ENCODE data around the gene GOSR1.
"Not testable (repeated sequence)": the region's sequence is repeated elsewhere in the genome, so short reads cannot be mapped to it uniquely, and the experiment has no call there.

The GOSR1 gene

GRCh38 chr17:30547778-30548573 is 70.8 kb downstream of the GOSR1 start:
- DNase-seq (ENCODE audit: low read depth), result no peak

DNA sequence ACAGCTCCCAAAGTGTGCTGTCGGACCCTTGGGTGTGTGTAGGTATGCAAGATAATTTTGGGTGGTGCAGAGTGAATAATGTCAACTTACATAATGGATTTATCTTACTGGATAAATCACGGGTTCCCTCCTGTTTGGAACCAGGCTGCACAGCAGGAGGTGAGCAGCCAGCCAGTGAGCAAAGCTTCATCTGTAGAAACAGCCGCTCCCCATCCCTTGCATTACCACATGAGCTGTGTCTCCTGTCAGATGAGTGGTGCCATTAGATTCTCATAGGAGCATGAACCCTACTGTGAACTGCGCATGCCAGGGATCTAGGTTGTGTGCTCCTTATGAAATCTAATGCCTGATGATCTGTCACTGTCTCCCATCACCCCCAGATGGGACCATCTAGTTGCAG is 72.0 kb downstream of the GOSR1 start:
- DNase-seq (ENCODE audit: low read depth), result not testable (repeated sequence)

DNA sequence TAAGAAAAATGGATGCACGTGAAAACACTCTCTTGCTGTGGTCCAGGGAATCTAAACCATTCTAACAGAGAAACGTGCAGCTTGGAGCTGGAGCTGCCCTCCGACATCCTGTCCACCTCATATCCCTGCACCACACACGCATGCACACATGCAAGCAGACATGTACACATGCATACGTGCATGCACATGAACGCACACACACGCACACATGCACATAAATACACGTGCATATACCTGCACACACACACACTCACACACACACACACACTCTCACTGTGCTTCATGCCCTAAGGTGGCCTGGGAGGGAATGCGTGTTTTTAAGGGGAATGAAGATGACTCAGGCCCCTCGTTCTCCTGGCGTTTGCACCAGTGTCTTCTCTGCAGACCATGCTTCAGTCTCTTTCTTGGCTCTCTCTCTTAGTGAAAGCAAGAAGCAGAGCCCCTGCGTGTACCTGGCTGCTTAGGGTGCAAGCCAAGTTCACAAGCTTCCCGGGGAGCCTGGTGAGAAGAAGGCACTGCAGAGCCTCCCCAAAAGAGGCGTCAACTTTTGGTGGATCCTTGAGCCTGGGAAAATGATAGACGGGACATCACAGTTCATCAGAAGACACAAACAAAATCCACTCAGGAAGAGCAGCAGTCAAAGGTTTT is 72.8 kb downstream of the GOSR1 start:
- no peak for DNase-seq (ENCODE audit: low read depth)

GRCh38 chr17:30550512-30551273 is 73.5 kb downstream of the GOSR1 start:
- no peak for DNase-seq (ENCODE audit: low read depth)

DNA sequence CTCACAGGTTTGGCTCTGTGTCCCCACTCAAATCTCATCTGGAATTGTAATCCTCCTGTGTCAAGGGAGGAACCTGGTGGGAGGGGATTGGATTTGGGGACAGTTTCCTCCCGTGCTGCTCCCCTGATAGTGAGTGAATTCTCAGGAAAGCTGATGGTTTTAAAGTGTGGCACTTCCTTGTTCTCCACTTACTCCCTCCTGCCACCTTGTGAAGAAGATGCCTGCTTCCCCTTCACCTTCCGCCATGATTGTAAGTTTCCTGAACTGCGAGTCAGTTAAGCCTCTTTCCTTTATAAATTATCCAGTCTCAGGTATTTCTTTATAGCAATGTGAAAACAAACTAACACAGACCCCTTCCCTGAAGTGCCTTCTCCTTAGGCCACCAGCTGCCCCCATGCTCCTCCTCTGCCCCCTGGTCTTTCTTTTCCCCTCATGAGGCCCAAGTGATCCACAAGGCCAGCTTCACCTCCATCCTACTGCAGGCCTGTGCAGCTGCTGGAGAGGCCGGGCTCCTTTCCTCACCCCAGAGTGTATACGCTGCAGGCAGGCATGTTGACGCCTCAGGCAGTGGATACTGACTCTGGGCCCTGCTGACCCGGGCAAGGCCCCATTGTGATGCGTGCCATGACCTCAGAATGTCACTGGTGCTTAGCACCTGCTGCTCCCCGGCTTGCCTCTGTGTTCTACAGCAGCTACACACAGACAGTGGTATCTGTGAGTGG is 74.2 kb downstream of the GOSR1 start:
- not testable (repeated sequence) for DNase-seq (ENCODE audit: low read depth)

DNA sequence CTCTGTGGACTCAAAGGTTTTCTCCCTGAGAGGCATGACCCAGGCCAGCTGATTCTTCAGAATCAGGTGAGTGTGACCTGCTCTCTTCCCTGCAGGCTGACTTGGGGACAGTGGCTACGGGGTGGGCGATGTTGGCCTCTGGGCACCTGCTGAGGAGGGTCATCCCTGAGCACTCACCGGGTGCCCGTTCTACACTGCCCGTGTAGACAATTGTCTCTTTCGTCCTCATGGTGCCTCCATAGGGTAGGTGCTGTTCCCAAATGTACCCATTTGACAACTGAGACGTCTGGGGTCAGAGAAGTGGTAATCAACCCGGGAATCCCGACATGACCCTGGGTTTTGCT is 74.8 kb downstream of the GOSR1 start:
- DNase-seq (ENCODE audit: low read depth), result no peak

DNA sequence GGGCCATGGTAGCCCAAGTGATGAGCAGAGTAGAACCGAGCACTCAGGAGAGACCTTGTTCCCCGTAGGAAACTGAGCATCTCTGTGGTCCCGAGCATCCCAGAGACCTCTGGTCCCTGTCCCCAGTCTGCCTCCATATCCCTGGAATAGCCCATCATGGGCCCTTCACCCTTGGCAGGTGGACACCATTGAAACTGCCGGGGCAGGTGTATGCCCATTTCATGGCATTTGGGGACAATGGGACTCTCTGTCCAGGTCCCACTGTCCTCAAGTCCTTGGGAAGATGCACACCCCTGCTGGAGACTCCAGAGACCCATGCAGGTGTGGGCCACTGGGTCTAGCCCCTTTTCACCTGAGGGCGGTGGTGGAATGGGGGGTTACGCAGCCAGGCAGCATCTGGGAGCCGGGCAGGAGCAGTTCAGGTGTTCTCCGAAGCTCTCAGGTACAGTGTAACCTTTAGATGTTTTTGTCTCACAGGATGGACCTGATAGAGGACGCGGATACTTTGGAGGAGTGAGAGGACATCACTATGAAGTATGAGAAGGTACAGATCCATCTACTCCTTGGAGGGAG is 75.9 kb downstream of the GOSR1 start:
- DNase-seq (ENCODE audit: low read depth), result no peak

- DNase-seq (ENCODE audit: low read depth), result not testable (repeated sequence)
Observed at GRCh38 chr17:30553823-30554440, 76.7 kb downstream of the GOSR1 start.

- no peak for DNase-seq (ENCODE audit: low read depth)
Observed at GRCh38 chr17:30554839-30555751, 77.9 kb downstream of the GOSR1 start.

DNA sequence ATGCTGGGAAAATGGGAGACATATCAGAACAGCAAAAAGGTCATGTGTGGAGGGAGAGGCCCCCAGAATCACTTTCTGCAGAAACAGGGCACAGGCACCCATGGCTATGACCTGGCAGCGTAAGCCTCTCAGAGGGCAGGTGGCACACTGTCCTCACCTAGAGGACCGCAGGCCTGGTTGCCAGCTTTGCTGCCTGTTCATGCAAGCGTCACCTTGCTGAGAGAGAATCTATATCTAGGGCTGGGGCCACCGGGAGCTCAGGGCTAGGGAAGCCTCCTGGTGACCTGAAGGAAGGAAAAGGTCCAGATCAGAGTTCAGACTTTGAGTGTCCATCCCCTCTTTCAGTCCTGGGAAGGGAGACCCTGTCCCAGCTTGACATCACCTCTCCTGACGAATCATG is 78.7 kb downstream of the GOSR1 start:
- DNase-seq (ENCODE audit: low read depth), result no peak

DNA sequence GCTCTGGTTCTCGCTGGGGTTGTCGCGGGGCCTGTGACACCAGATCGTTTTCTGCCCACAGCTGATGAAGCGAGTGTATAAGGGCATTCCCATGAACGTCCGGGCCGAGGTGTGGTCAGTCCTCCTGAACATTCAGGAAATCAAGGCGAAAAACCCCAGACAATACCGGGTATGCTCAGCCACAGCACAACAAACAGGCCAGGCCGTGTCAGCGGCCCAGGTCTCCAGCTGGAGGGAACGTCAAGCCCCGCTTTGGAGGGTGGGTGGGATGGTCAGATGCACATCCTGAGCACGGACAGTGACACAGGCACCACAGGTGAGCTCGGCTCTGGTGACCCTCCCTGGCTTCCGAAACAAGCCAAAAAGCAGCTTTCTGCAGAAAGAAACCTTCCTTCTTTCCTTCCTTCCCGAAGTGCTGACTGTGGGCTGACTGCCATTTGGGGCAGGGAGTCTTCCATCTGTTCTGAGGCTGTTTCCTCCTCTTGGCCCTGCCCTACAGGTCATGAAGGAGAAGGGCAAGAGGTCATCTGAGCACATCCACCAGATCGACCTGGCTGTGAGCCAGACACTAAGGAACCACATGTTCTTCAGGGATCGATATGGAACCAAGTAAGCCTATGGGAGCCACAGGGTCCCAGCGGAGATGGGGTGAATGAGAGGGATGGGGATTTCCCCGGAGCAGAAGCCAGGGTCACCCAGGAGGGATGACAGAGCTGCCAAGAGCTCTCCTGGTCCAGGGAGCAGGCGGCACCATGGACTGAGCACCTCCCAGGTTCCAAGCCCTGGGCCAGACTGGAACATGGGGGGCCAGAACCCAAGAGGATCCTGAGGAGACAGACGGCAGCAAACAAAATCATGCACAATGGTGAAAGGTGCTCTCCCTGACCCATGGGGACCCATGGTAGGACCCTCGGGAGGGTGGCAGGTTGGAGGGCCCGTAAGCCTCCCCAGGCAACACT is 79.4 kb downstream of the GOSR1 start:
- no peak for DNase-seq (ENCODE audit: low read depth)

- DNase-seq (ENCODE audit: low read depth), result no peak
Observed at GRCh38 chr17:30557916-30558685, 80.9 kb downstream of the GOSR1 start.

DNA sequence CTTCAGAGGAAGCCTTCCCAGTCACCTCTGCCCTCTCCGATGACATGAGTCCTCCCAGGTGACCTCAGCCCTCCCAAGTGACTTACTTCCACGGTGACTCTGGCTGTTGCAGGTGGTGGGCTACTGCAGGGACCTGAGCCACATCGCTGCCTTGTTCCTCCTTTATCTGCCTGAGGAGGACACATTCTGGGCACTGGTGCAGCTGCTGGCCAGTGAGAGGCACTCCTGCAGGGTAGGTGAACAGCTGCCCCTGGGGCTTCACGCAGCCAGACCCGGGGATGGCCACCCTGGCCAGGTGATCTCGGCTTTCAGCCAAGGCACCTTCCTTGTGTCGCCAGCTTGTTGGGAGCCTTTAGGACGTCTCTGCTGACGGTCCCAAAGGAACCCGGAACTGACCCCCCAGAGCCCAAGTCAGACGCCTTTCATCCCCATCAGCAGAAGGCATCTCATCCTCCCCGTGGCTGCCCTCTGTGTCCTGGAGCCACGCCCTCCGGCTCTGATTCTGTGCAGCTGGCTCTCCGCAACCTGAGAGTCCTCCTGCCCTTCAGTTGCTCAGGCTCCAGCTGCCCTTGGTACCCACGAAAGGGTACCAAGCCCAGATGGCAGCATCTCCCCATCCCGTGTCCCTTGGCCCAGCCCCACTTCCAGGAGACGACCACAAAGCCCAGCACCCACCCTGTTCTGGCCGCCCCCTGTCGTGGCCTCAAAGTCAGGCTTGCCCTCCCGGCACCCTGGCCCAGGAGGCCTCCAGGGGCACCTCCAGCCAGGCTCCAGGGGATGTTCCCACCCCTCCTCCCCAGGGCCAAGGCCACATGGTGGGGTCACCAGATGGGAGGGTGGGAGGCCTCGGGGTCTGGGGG is 81.7 kb downstream of the GOSR1 start:
- no peak for DNase-seq (ENCODE audit: low read depth)

- DNase-seq (ENCODE audit: low read depth), result no peak
Observed at GRCh38 chr17:30559656-30560055, 82.4 kb downstream of the GOSR1 start.

DNA sequence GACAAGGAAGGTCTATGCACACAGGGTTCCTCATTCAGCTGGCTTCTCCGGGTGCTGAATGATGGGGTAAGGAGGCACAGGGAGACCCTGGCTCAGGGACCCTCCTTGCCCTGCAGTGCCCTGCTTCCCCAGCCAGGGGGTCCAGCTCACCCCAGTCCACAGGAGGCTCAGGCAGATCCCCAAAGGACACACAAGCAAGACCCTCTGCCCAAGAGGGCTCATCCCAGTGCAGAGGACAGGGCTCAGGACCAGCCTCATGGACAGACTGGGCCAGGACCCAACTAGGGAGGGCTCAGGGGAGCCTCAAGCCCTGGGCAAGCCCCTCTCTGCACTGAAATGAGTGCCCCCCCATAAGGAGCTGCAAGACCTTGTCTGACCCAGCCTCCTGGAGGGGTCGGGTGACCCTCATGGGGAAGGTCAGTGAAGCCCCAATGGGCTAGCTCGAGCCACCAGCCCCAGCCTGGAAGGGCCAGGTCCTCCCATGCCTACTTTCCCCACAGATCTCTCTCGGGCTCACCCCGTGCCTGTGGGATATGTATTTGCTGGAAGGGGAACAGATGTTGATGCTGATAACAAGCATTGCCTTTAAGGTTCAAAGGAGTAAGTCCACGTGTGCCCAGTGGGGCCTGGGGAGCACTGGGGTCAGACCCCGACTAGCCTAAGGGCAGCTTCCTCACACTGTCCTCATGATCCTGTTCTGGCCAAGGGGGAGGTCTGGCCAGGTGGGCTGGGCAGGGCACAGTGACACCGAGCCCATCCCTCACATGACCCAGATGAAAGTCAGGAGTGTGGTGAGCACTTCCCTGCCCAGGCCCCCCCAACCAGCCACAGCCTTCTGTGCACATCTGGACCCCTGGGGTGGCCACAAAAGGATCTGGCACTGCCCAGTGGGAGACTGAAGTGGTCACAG is 83.2 kb downstream of the GOSR1 start:
- DNase-seq (ENCODE audit: low read depth), result not testable (repeated sequence)

DNA sequence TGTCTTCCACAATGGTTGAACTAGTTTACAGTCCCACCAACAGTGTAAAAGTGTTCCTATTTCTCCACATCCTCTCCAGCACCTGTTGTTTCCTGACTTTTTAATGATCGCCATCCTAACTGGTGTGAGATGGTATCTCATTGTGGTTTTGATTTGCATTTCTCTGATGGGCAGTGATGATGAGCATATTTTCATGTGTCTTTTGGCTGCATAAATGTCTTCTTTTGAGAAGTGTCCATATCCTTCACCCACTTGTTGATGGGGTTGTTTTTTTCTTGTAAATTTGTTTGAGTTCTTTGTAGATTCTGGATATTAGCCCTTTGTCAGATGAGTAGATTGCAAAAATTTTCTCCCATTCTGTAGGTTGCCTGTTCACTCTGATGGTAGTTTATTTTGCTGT is 84.6 kb downstream of the GOSR1 start:
- DNase-seq (ENCODE audit: low read depth), result not testable (repeated sequence)
